Measurements from ENCODE around the gene NOP53.
A peak's percentile ranks its signal among the peaks of the same experiment; 100 is the strongest.
"Not testable (repeated sequence)": the region's sequence is repeated elsewhere in the genome, so short reads cannot be mapped to it uniquely, and the experiment has no call there.

Gene NOP53

GRCh38 chr19:47711652-47712242 lies 33.6 kb upstream of the NOP53 start:
- Mint-ChIP-seq H3K4me1 (ENCODE audit: low read depth) (peaks cover 7% of the 10 kb centered on the region), H3K36me3 (ENCODE audit: low read depth) (no peaks in the 10 kb centered on the region), H3K9me3 (no peaks in the 10 kb centered on the region), H3K4me3 (no peak overlapping the region), H3K27me3 (ENCODE audit: low read depth) (peaks cover 32% of the 10 kb centered on the region), H3K27ac (no peak overlapping the region)

GRCh38 chr19:47713046-47714021 lies 32.0 kb upstream of the NOP53 start, which contains the start of gene EHD2:
Gene EHD2, plus strand, starts transcription at chr19:47713422. Its CDS starts 3,191 bp downstream, at chr19:47716613.
- Mint-ChIP-seq H3K27me3 (ENCODE audit: low read depth) (peaks cover 29% of the 10 kb centered on the region), H3K9me3 (no peaks in the 10 kb centered on the region), H3K27ac (peak within 1 kb of the TSS; percentile 70), H3K4me1 (ENCODE audit: low read depth) (peaks cover 7% of the 10 kb centered on the region), H3K4me3 (peak within 1 kb of the TSS; percentile 48), H3K36me3 (ENCODE audit: low read depth) (no peaks in the 10 kb centered on the region)

- Mint-ChIP-seq H3K9me3 (no peaks in the 10 kb centered on the region), H3K27ac (no peak overlapping the region), H3K27me3 (ENCODE audit: low read depth) (peaks cover 29% of the 10 kb centered on the region), H3K4me3 (no peak overlapping the region), H3K4me1 (ENCODE audit: low read depth) (peaks cover 7% of the 10 kb centered on the region), H3K36me3 (ENCODE audit: low read depth) (no peaks in the 10 kb centered on the region)
Observed at GRCh38 chr19:47714339-47714738, 31.0 kb upstream of the NOP53 start.

GRCh38 chr19:47714855-47715254 lies 30.5 kb upstream of the NOP53 start:
- H3K4me3 Mint-ChIP-seq, H3K27ac Mint-ChIP-seq: not testable (repeated sequence)
- H3K27me3 Mint-ChIP-seq (ENCODE audit: low read depth): peaks cover 29% of the 10 kb centered on the region

GRCh38 chr19:47716270-47716937 lies 28.9 kb upstream of the NOP53 start:
- no peaks in the 10 kb centered on the region for H3K36me3 Mint-ChIP-seq (ENCODE audit: low read depth)
- no peaks in the 10 kb centered on the region for H3K9me3 Mint-ChIP-seq
- peaks cover 29% of the 10 kb centered on the region for H3K27me3 Mint-ChIP-seq (ENCODE audit: low read depth)
- H3K27ac Mint-ChIP-seq: no peak overlapping the region
- H3K4me1 Mint-ChIP-seq (ENCODE audit: low read depth): peaks cover 7% of the 10 kb centered on the region
- H3K4me3 Mint-ChIP-seq: no peak overlapping the region

More at GRCh38 chr19:47714855-47715254, 30.5 kb upstream of the NOP53 start:
- H3K36me3 Mint-ChIP-seq (ENCODE audit: low read depth); H3K9me3 Mint-ChIP-seq; H3K4me1 Mint-ChIP-seq (ENCODE audit: low read depth): not testable (repeated sequence)

- not testable (repeated sequence) for H3K27ac Mint-ChIP-seq; H3K36me3 Mint-ChIP-seq (ENCODE audit: low read depth); H3K4me3 Mint-ChIP-seq; H3K9me3 Mint-ChIP-seq; H3K4me1 Mint-ChIP-seq (ENCODE audit: low read depth)
- H3K27me3 Mint-ChIP-seq (ENCODE audit: low read depth): peaks cover 18% of the 10 kb centered on the region
Observed at GRCh38 chr19:47718415-47719046, 26.8 kb upstream of the NOP53 start.

GRCh38 chr19:47719047-47719859 lies 26.1 kb upstream of the NOP53 start:
- Mint-ChIP-seq H3K36me3 (ENCODE audit: low read depth) (no peaks in the 10 kb centered on the region), H3K27ac (no peak overlapping the region), H3K4me1 (ENCODE audit: low read depth) (no peaks in the 10 kb centered on the region), H3K9me3 (no peaks in the 10 kb centered on the region), H3K4me3 (no peak overlapping the region), H3K27me3 (ENCODE audit: low read depth) (peaks cover 11% of the 10 kb centered on the region)

- Mint-ChIP-seq H3K27me3 (ENCODE audit: low read depth) (no peaks in the 10 kb centered on the region), H3K4me1 (ENCODE audit: low read depth) (no peaks in the 10 kb centered on the region), H3K36me3 (ENCODE audit: low read depth) (no peaks in the 10 kb centered on the region), H3K9me3 (no peaks in the 10 kb centered on the region), H3K4me3 (no peak overlapping the region), H3K27ac (no peak overlapping the region)
Observed at GRCh38 chr19:47720669-47721422, 24.5 kb upstream of the NOP53 start.

GRCh38 chr19:47723581-47723940 lies 21.8 kb upstream of the NOP53 start:
- Mint-ChIP-seq H3K36me3 (ENCODE audit: low read depth) (no peaks in the 10 kb centered on the region), H3K4me1 (ENCODE audit: low read depth) (peaks cover 5% of the 10 kb centered on the region), H3K9me3 (no peaks in the 10 kb centered on the region), H3K4me3 (peak overlapping the region; percentile 21), H3K27me3 (ENCODE audit: low read depth) (peaks cover 5% of the 10 kb centered on the region), H3K27ac (no peak overlapping the region)

GRCh38 chr19:47725759-47726401 lies 19.5 kb upstream of the NOP53 start:
- Mint-ChIP-seq H3K27ac (no peak overlapping the region), H3K4me1 (ENCODE audit: low read depth) (peaks cover 18% of the 10 kb centered on the region), H3K4me3 (no peak overlapping the region), H3K9me3 (no peaks in the 10 kb centered on the region), H3K36me3 (ENCODE audit: low read depth) (no peaks in the 10 kb centered on the region), H3K27me3 (ENCODE audit: low read depth) (peaks cover 8% of the 10 kb centered on the region)

GRCh38 chr19:47726467-47726866 lies 18.9 kb upstream of the NOP53 start:
- H3K9me3 Mint-ChIP-seq: no peaks in the 10 kb centered on the region
- no peak overlapping the region for H3K4me3 Mint-ChIP-seq
- no peak overlapping the region for H3K27ac Mint-ChIP-seq
- peaks cover 18% of the 10 kb centered on the region for H3K4me1 Mint-ChIP-seq (ENCODE audit: low read depth)
- peaks cover 8% of the 10 kb centered on the region for H3K27me3 Mint-ChIP-seq (ENCODE audit: low read depth)
- no peaks in the 10 kb centered on the region for H3K36me3 Mint-ChIP-seq (ENCODE audit: low read depth)

GRCh38 chr19:47728295-47728694 lies 17.1 kb upstream of the NOP53 start:
- H3K27me3 Mint-ChIP-seq (ENCODE audit: low read depth); H3K9me3 Mint-ChIP-seq; H3K36me3 Mint-ChIP-seq (ENCODE audit: low read depth); H3K27ac Mint-ChIP-seq; H3K4me3 Mint-ChIP-seq: not testable (repeated sequence)
- H3K4me1 Mint-ChIP-seq (ENCODE audit: low read depth): peaks cover 18% of the 10 kb centered on the region

GRCh38 chr19:47729468-47729798 lies 15.9 kb upstream of the NOP53 start:
- no peaks in the 10 kb centered on the region for H3K36me3 Mint-ChIP-seq (ENCODE audit: low read depth)
- peak overlapping the region; percentile 84 for H3K4me3 Mint-ChIP-seq
- peaks cover 18% of the 10 kb centered on the region for H3K4me1 Mint-ChIP-seq (ENCODE audit: low read depth)
- H3K27ac Mint-ChIP-seq: peak overlapping the region; percentile 24
- H3K9me3 Mint-ChIP-seq: no peaks in the 10 kb centered on the region
- peaks cover 8% of the 10 kb centered on the region for H3K27me3 Mint-ChIP-seq (ENCODE audit: low read depth)
